ENCODE results near the gene IL34. TPM values are rescaled to one million over a fixed set of nuclear protein-coding genes. Genes with fewer than 3 reads are reported as not detected.
A peak's percentile ranks its signal among the peaks of the same experiment; 100 is the strongest.

IL34 gene
- total RNA-seq, 1 donor from 2014 or later, result 6.1 TPM

GRCh38 chr16:70708366-70709246 lies 62.2 kb downstream of the IL34 start:
- no peak for TF ChIP-seq POLR2AphosphoS5 (IDR thresholded peaks at IDR 0.05; ENCODE audit: insufficient read depth in 1 of 2, low read depth in 1 of 2)
- no peak for TF ChIP-seq POLR2A (IDR thresholded peaks at IDR 0.05)
- no peak for TF ChIP-seq CTCF (IDR thresholded peaks at IDR 0.05)
- H3K27me3 ChIP-seq, result no peaks in the 10 kb centered on the region
- H3K36me3 ChIP-seq, result no peaks in the 10 kb centered on the region
- H3K9me3 ChIP-seq, result no peaks in the 10 kb centered on the region
- no peak for DNase-seq (ENCODE audit: extremely low spot score in 2 of 2)
- no peak overlapping the region for H3K4me3 ChIP-seq
- H3K4me1 ChIP-seq, result peaks cover 55% of the 10 kb centered on the region
- peak overlapping the region; percentile 94 for H3K27ac ChIP-seq
- intact Hi-C loops (cut with DNase I), result no loop called here

GRCh38 chr16:70709457-70709856 lies 63.1 kb downstream of the IL34 start:
- H3K27ac ChIP-seq, result peak overlapping the region; percentile 94
- DNase-seq (ENCODE audit: extremely low spot score in 2 of 2), result no peak
- H3K9me3 ChIP-seq, result no peaks in the 10 kb centered on the region
- H3K27me3 ChIP-seq, result no peaks in the 10 kb centered on the region
- no peak for TF ChIP-seq POLR2A (IDR thresholded peaks at IDR 0.05)
- TF ChIP-seq CTCF (IDR thresholded peaks at IDR 0.05), result no peak
- TF ChIP-seq POLR2AphosphoS5 (IDR thresholded peaks at IDR 0.05; ENCODE audit: insufficient read depth in 1 of 2, low read depth in 1 of 2), result no peak
- intact Hi-C loops (cut with DNase I), result no loop called here
- H3K4me1 ChIP-seq, result peaks cover 55% of the 10 kb centered on the region
- no peak overlapping the region for H3K4me3 ChIP-seq
- H3K36me3 ChIP-seq, result no peaks in the 10 kb centered on the region

- intact Hi-C loops (cut with DNase I), result no loop called here
- H3K27me3 ChIP-seq, result no peaks in the 10 kb centered on the region
- no peak overlapping the region for H3K4me3 ChIP-seq
- no peaks in the 10 kb centered on the region for H3K9me3 ChIP-seq
- peaks cover 55% of the 10 kb centered on the region for H3K4me1 ChIP-seq
- H3K27ac ChIP-seq, result peak overlapping the region; percentile 94
- TF ChIP-seq POLR2A (IDR thresholded peaks at IDR 0.05) (no peak), POLR2AphosphoS5 (IDR thresholded peaks at IDR 0.05; ENCODE audit: insufficient read depth in 1 of 2, low read depth in 1 of 2) (no peak), CTCF (IDR thresholded peaks at IDR 0.05) (no peak)
- H3K36me3 ChIP-seq, result no peaks in the 10 kb centered on the region
- DNase-seq (ENCODE audit: extremely low spot score in 2 of 2), result no peak
Measured at GRCh38 chr16:70709942-70710341, 63.6 kb downstream of the IL34 start.

Other genes starting within 250 kb of the IL34 start
- gene ST3GAL2, start 207.5 kb upstream of the IL34 start, total RNA-seq, result 14.0 TPM
- 20.6 TPM for gene FCSK, start 192.0 kb upstream of the IL34 start, total RNA-seq
- gene COG4, start 123.0 kb upstream of the IL34 start, total RNA-seq, result 39.3 TPM
- 91.3 TPM for gene SF3B3, start 122.7 kb upstream of the IL34 start, total RNA-seq
- gene MTSS2, start 39.5 kb downstream of the IL34 start, total RNA-seq, result 102 TPM
- 38.1 TPM for gene VAC14, start 154.6 kb downstream of the IL34 start, total RNA-seq

Measured in vagina (tissue), 2 donors.